HepG2 (cell line): ENCODE results near the gene YBX2. TPM values are rescaled to one million over a fixed set of nuclear protein-coding genes. Genes with fewer than 3 reads are reported as not detected.
A peak's percentile ranks its signal among the peaks of the same experiment; 100 is the strongest.

Experiments used
- DRAP1 ChIP-seq: IDR thresholded peaks from 2 replicates; pipeline ENCODE4 v1.6.1; 2016; ENCODE audit warnings: missing genetic modification reagents, missing compliant biosample characterization
- FOXO1 ChIP-seq: sonication (generic); formaldehyde crosslinking; IDR thresholded peaks from 2 replicates; pipeline ENCODE4 v1.4.0; 2020; ENCODE audit warnings: missing genetic modification reagents
- HNRNPLL ChIP-seq: fragments of 200-400 bp; formaldehyde crosslinking; IDR thresholded peaks from 2 replicates; pipeline ENCODE4 v1.6.1; 2017; ENCODE audit warnings: mild to moderate bottlenecking, low read depth, low read length; ENCODE audit not compliant: poor library complexity, severe bottlenecking
- KLF11 ChIP-seq: IDR thresholded peaks from 2 replicates; pipeline ENCODE4 v1.6.1; 2016; ENCODE audit warnings: missing compliant biosample characterization
- SMAD9 ChIP-seq: sonication (generic); formaldehyde crosslinking; IDR thresholded peaks from 2 replicates; pipeline ENCODE4 v1.5.1; 2020; ENCODE audit warnings: mild to moderate bottlenecking, missing genetic modification reagents
- SNAPC4 ChIP-seq: sonication (generic); formaldehyde crosslinking; IDR thresholded peaks from 2 replicates; pipeline ENCODE4 v1.4.0; 2020; ENCODE audit warnings: mild to moderate bottlenecking, missing genetic modification reagents
- SP4 ChIP-seq: sonication (generic); formaldehyde crosslinking; IDR thresholded peaks from 2 replicates; pipeline ENCODE4 v1.8.1; 2023; ENCODE audit warnings: mild to moderate bottlenecking, missing genetic modification reagents
- ZBTB25 ChIP-seq: IDR thresholded peaks from 2 replicates; pipeline ENCODE4 v1.6.1; 2018; ENCODE audit warnings: missing genetic modification reagents
- ZBTB3 ChIP-seq: sonication (generic); formaldehyde crosslinking; IDR thresholded peaks from 2 replicates; pipeline ENCODE4 v1.4.0; 2020; ENCODE audit warnings: low read depth, mild to moderate bottlenecking, moderate library complexity, missing genetic modification reagents, borderline replicate concordance
- ZGPAT ChIP-seq: IDR thresholded peaks from 2 replicates; pipeline ENCODE4 v1.6.1; 2016; ENCODE audit warnings: mild to moderate bottlenecking
- ZNF646 ChIP-seq: sonication (generic); formaldehyde crosslinking; IDR thresholded peaks from 2 replicates; pipeline ENCODE4 v1.9.0; 2021; ENCODE audit warnings: mild to moderate bottlenecking, missing genetic modification reagents
- polyA plus RNA-seq, 8 experiments: library from polyadenylated mRNA; depleted of rRNA in 3 of 8; stranded (reverse) in 7 of 8; unstranded in 1 of 8; fragments of >200 nt; fragmentation: Illumina TruSeq in 4 of 8; extraction: Trizol in 4 of 8; gene quantifications; 2 replicates each; pipeline versions ENCODE4 v1.2.1 to v1.2.3, GENCODE V29; 2011 to 2016; ENCODE audit warnings: low read depth in 4 of 8, missing spikeins in 1 of 8, mixed read lengths in 1 of 8; ENCODE audit not compliant: insufficient read depth in 1 of 8
- total RNA-seq, 5 experiments: library from RNA; depleted of rRNA; stranded (reverse); fragments of >200 nt; fragmentation: Illumina TruSeq; extraction: Trizol; gene quantifications; 2 replicates each; pipeline ENCODE4 v1.2.3, GENCODE V29; 2016; ENCODE audit warnings: low read depth in 1 of 5

Gene YBX2
- total and polyA plus RNA-seq, 2 of the 13 experiments (the other 11 are each of a cell fraction or from before 2014, with no cell fraction given) = 0.12 to 0.22 TPM

- 0 out of 2 replicates have a peak, but pooled peaks have one; percentile 9 for TF ChIP-seq ZNF646 (CRISPR knock-in tag)
- no peak for TF ChIP-seq FOXO1 (CRISPR knock-in tag)
- TF ChIP-seq ZGPAT (CRISPR knock-in tag) = no peak
- no peak; the same call in 1 of the 2 replicates for TF ChIP-seq SNAPC4
- peak; percentile 95 for TF ChIP-seq SP4 (CRISPR knock-in tag)
- 0 out of 2 replicates have a peak, but pooled peaks have one; percentile 51 for TF ChIP-seq ZBTB3 (CRISPR knock-in tag)
- no peak for TF ChIP-seq SMAD9 (CRISPR knock-in tag)
- peak; percentile 65 for TF ChIP-seq HNRNPLL
- no peak for TF ChIP-seq ZBTB25 (CRISPR knock-in tag)
- no peak for TF ChIP-seq KLF11 (CRISPR knock-in tag)
- peak; percentile 56 for TF ChIP-seq DRAP1 (CRISPR knock-in tag)
These were observed 13.1 kb downstream of the YBX2 start, which contains the start of gene SLC2A4 (continued) for GRCh38 chr17:7281074-7281952.
